HepG2 (cell line): Measurements from ENCODE around the gene CUEDC2. TPM values are rescaled to one million over a fixed set of nuclear protein-coding genes. Genes with fewer than 3 reads are reported as not detected.

ENCODE experiments used
- AHR ChIP-seq: IDR thresholded peaks from 2 replicates; pipeline ENCODE4 v1.6.1; 2018; ENCODE audit warnings: missing genetic modification reagents, missing compliant biosample characterization
- CCDC6 ChIP-seq: sonication (generic); formaldehyde crosslinking; IDR thresholded peaks from 2 replicates; pipeline ENCODE4 v1.8.1; 2022; ENCODE audit warnings: mild to moderate bottlenecking, missing genetic modification reagents, moderate library complexity
- ETV5 ChIP-seq: IDR thresholded peaks from 2 replicates; pipeline ENCODE4 v1.6.1; 2018; ENCODE audit warnings: missing biosample characterization, missing genetic modification reagents, inconsistent platforms, borderline replicate concordance
- JUNB ChIP-seq: sonication (generic); formaldehyde crosslinking; IDR thresholded peaks from 2 replicates; pipeline ENCODE4 v1.8.0; 2022; ENCODE audit warnings: missing genetic modification reagents, mild to moderate bottlenecking, borderline replicate concordance
- NONO ChIP-seq, 2 experiments: fragments of 450-650 bp in 1 of 2; sonication (generic) in 1 of 2; formaldehyde crosslinking in 1 of 2; IDR thresholded peaks in 1 of 2; conservative IDR thresholded peaks in 1 of 2; 2 replicates each; pipeline versions ENCODE4 v1.6.1 to v1.8.0; 2017 to 2022; ENCODE audit warnings: mild to moderate bottlenecking in 1 of 2, missing genetic modification reagents in 1 of 2, moderate library complexity in 1 of 2
- PAX8 ChIP-seq: sonication (generic); formaldehyde crosslinking; IDR thresholded peaks from 2 replicates; pipeline ENCODE4 v1.8.0; 2022; ENCODE audit warnings: mild to moderate bottlenecking, missing genetic modification reagents, borderline replicate concordance
- SALL1 ChIP-seq: sonication (generic); formaldehyde crosslinking; IDR thresholded peaks from 2 replicates; pipeline ENCODE4 v1.8.0; 2022; ENCODE audit warnings: mild to moderate bottlenecking, missing genetic modification reagents
- ZBTB42 ChIP-seq: sonication (generic); formaldehyde crosslinking; IDR thresholded peaks from 2 replicates; pipeline ENCODE4 v1.5.0; 2020; ENCODE audit warnings: mild to moderate bottlenecking, missing genetic modification reagents
- ZNF430 ChIP-seq: sonication (generic); formaldehyde crosslinking; IDR thresholded peaks from 2 replicates; pipeline ENCODE4 v1.9.0; 2021; ENCODE audit warnings: mild to moderate bottlenecking, missing genetic modification reagents
- ZNF530 ChIP-seq: sonication (generic); formaldehyde crosslinking; IDR thresholded peaks from 2 replicates; pipeline ENCODE4 v1.5.0; 2020; ENCODE audit warnings: low read depth, mild to moderate bottlenecking, missing genetic modification reagents
- ZNF550 ChIP-seq: sonication (generic); formaldehyde crosslinking; IDR thresholded peaks from 2 replicates; pipeline ENCODE4 v1.4.0; 2020; ENCODE audit warnings: mild to moderate bottlenecking, missing genetic modification reagents, borderline replicate concordance
- ZNF709 ChIP-seq: sonication (generic); formaldehyde crosslinking; IDR thresholded peaks from 2 replicates; pipeline ENCODE4 v1.5.0; 2020; ENCODE audit warnings: mild to moderate bottlenecking, missing genetic modification reagents
- ZNF737 ChIP-seq: sonication (generic); formaldehyde crosslinking; IDR thresholded peaks from 2 replicates; pipeline ENCODE4 v1.5.0; 2020; ENCODE audit warnings: missing genetic modification reagents, mild to moderate bottlenecking, borderline replicate concordance
- polyA plus RNA-seq, 8 experiments: library from polyadenylated mRNA; depleted of rRNA in 3 of 8; stranded (reverse) in 7 of 8; unstranded in 1 of 8; fragments of >200 nt; fragmentation: Illumina TruSeq in 4 of 8; extraction: Trizol in 4 of 8; gene quantifications; 2 replicates each; pipeline versions ENCODE4 v1.2.1 to v1.2.3, GENCODE V29; 2011 to 2016; ENCODE audit warnings: low read depth in 4 of 8, missing spikeins in 1 of 8, mixed read lengths in 1 of 8; ENCODE audit not compliant: insufficient read depth in 1 of 8
- total RNA-seq, 5 experiments: library from RNA; depleted of rRNA; stranded (reverse); fragments of >200 nt; fragmentation: Illumina TruSeq; extraction: Trizol; gene quantifications; 2 replicates each; pipeline ENCODE4 v1.2.3, GENCODE V29; 2016; ENCODE audit warnings: low read depth in 1 of 5
- TF ChIP-seq, protein P1 (sequence below): sonication (generic); formaldehyde crosslinking; IDR thresholded peaks from 2 replicates; pipeline ENCODE4 v1.4.0; 2020; ENCODE audit warnings: missing genetic modification reagents
- TF ChIP-seq, protein P2 (sequence below): sonication (generic); formaldehyde crosslinking; IDR thresholded peaks from one replicate; pipeline ENCODE4 v1.5.1; 2020; ENCODE audit warnings: mild to moderate bottlenecking, missing genetic modification reagents; ENCODE audit errors: not compliant biosample characterization
- TF ChIP-seq, protein P3 (sequence below): IDR thresholded peaks from 2 replicates; pipeline ENCODE4 v1.6.1; 2016; ENCODE audit warnings: missing compliant biosample characterization, missing genetic modification reagents, borderline replicate concordance

The CUEDC2 gene
- total and polyA plus RNA-seq, 2 of the 13 experiments (the other 11 are each of a cell fraction or from before 2014, with no cell fraction given) = 13.1 to 18.4 TPM

DNA sequence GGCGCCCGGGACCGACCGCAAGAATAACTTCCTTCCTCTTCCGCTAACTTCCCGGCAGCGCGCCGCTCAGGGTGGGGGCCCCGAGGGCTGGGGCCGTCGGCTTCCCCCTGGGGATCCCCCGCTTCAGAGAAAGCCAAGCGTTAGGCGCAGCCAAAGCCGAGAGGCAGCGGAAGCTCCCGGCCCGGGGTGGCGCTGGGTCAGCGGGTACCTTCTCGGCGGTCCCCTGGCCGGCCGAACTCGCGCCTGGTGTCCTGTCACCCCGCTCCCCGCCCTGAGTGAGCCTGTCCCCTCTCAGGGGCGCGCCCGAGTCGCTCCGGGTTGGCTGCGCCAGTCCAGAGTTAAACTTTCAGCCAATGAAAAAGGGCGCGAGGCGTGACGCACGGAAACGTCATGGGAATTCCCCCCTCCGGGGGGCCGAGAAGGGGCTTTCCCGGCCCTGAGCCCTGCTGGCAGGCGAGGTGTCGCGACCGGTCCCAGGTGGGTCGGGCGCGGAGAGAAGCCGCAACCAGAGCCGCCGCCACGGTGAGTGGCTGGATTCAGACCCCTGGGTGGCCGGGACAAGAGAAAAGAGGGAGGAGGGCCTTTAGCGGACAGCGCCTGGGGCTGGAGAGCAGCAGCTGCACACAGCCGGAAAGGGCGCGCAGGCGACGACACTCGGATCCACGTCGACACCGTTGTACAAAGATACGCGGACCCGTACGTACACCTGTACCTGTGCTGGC is 38.1 kb downstream of the CUEDC2 start (continued):
- TF ChIP-seq, protein P1, sequence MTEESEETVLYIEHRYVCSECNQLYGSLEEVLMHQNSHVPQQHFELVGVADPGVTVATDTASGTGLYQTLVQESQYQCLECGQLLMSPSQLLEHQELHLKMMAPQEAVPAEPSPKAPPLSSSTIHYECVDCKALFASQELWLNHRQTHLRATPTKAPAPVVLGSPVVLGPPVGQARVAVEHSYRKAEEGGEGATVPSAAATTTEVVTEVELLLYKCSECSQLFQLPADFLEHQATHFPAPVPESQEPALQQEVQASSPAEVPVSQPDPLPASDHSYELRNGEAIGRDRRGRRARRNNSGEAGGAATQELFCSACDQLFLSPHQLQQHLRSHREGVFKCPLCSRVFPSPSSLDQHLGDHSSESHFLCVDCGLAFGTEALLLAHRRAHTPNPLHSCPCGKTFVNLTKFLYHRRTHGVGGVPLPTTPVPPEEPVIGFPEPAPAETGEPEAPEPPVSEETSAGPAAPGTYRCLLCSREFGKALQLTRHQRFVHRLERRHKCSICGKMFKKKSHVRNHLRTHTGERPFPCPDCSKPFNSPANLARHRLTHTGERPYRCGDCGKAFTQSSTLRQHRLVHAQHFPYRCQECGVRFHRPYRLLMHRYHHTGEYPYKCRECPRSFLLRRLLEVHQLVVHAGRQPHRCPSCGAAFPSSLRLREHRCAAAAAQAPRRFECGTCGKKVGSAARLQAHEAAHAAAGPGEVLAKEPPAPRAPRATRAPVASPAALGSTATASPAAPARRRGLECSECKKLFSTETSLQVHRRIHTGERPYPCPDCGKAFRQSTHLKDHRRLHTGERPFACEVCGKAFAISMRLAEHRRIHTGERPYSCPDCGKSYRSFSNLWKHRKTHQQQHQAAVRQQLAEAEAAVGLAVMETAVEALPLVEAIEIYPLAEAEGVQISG = peak; percentile 72
- no peak for TF ChIP-seq NONO (IDR thresholded peaks at IDR 0.05)
- TF ChIP-seq NONO (CRISPR knock-in tag; conservative IDR thresholded peaks at IDR 0.05) = peak; percentile 1; the same call in 1 of the 2 replicates
- TF ChIP-seq ZBTB42 (CRISPR knock-in tag) = peak; percentile 74; the same call in 1 of the 2 replicates
- TF ChIP-seq JUNB (CRISPR knock-in tag) = no peak
- no peak for TF ChIP-seq ZNF550 (CRISPR knock-in tag)
- TF ChIP-seq ZNF430 (CRISPR knock-in tag) = peak; percentile 32; the same call in 1 of the 2 replicates
- TF ChIP-seq ETV5 (CRISPR knock-in tag) = peak; percentile 49; the same call in 1 of the 2 replicates
- 0 out of 2 replicates have a peak, but pooled peaks have one; percentile 57 for TF ChIP-seq PAX8 (CRISPR knock-in tag)
- TF ChIP-seq SALL1 (CRISPR knock-in tag) = no peak; the same call in 1 of the 2 replicates
- TF ChIP-seq ZNF530 (CRISPR knock-in tag) = no peak
- TF ChIP-seq, protein P2, sequence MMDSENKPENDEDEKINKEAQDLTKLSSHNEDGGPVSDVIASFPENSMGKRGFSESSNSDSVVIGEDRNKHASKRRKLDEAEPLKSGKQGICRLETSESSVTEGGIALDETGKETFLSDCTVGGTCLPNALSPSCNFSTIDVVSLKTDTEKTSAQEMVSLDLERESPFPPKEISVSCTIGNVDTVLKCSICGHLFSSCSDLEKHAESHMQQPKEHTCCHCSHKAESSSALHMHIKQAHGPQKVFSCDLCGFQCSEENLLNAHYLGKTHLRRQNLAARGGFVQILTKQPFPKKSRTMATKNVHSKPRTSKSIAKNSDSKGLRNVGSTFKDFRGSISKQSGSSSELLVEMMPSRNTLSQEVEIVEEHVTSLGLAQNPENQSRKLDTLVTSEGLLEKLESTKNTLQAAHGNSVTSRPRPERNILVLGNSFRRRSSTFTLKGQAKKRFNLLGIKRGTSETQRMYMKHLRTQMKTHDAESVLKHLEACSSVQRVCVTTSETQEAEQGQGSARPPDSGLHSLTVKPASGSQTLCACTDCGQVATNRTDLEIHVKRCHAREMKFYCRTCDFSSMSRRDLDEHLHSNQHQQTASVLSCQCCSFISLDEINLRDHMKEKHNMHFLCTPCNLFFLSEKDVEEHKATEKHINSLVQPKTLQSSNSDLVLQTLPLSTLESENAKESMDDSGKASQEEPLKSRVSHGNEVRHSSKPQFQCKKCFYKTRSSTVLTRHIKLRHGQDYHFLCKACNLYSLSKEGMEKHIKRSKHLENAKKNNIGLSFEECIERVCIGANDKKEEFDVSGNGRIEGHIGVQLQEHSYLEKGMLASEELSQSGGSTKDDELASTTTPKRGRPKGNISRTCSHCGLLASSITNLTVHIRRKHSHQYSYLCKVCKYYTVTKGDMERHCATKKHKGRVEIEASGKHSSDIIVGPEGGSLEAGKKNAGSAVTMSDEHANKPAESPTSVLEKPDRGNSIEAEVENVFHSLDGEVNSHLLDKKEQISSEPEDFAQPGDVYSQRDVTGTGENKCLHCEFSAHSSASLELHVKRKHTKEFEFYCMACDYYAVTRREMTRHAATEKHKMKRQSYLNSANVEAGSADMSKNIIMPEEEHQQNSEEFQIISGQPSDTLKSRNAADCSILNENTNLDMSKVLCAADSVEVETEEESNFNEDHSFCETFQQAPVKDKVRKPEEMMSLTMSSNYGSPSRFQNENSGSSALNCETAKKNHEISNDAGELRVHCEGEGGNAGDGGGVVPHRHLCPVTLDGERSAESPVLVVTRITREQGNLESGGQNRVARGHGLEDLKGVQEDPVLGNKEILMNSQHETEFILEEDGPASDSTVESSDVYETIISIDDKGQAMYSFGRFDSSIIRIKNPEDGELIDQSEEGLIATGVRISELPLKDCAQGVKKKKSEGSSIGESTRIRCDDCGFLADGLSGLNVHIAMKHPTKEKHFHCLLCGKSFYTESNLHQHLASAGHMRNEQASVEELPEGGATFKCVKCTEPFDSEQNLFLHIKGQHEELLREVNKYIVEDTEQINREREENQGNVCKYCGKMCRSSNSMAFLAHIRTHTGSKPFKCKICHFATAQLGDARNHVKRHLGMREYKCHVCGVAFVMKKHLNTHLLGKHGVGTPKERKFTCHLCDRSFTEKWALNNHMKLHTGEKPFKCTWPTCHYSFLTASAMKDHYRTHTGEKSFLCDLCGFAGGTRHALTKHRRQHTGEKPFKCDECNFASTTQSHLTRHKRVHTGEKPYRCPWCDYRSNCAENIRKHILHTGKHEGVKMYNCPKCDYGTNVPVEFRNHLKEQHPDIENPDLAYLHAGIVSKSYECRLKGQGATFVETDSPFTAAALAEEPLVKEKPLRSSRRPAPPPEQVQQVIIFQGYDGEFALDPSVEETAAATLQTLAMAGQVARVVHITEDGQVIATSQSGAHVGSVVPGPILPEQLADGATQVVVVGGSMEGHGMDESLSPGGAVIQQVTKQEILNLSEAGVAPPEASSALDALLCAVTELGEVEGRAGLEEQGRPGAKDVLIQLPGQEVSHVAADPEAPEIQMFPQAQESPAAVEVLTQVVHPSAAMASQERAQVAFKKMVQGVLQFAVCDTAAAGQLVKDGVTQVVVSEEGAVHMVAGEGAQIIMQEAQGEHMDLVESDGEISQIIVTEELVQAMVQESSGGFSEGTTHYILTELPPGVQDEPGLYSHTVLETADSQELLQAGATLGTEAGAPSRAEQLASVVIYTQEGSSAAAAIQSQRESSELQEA = no peak
- no peak; the same call in 1 of the 2 replicates for TF ChIP-seq AHR (CRISPR knock-in tag)
- TF ChIP-seq, protein P3, sequence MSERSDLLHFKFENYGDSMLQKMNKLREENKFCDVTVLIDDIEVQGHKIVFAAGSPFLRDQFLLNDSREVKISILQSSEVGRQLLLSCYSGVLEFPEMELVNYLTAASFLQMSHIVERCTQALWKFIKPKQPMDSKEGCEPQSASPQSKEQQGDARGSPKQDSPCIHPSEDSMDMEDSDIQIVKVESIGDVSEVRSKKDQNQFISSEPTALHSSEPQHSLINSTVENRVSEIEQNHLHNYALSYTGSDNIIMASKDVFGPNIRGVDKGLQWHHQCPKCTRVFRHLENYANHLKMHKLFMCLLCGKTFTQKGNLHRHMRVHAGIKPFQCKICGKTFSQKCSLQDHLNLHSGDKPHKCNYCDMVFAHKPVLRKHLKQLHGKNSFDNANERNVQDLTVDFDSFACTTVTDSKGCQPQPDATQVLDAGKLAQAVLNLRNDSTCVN (CRISPR knock-in tag) = no peak; the same call in 1 of the 2 replicates
- TF ChIP-seq CCDC6 (CRISPR knock-in tag) = peak; percentile 80; the same call in 1 of the 2 replicates
- TF ChIP-seq ZNF737 (CRISPR knock-in tag) = no peak
- peak; percentile 38; the same call in 1 of the 2 replicates for TF ChIP-seq ZNF709 (CRISPR knock-in tag)
